Amniotic epithelial cell (primary cell): Measurements from ENCODE around the gene RHOT2.

ENCODE experiments used
- DNase-seq: peaks from one replicate; pipeline ENCODE4 v3.0.0-alpha.2; 2010; ENCODE audit warnings: low read depth

RHOT2 gene

DNA sequence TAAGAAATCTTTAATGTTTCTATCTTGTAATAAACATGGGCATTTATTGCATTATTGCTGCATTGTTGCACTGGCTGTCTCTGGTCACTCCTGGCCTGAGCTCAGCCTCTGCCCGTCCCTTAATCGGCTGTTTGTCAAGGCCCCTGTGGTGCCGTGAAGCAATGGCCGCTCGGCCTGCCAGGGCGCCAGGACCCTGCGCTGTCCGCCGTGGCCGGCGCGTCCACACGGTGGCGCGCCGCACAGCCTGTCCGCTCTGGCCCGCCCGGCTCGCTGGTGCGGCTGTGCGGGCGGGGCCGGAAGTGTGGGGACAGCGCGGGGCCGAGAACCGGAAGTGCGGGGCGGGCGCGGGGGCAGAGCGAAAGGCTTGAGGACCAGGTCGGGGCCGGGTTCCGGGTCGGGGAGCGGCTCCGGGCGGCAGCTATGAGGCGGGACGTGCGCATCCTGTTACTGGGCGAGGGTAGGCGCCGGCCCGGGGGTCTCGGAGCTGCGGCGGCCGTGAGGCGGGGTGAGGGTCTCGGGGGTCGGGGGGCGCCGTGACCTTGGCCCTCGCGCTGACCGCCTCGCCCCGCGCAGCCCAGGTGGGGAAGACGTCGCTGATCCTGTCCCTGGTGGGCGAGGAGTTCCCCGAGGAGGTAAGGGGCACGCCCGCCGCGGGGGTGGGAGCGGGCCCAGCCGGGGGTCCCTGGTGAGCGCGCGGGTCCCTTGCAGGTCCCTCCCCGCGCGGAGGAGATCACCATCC is at the start of gene RHOT2:
Gene RHOT2, plus strand, starts transcription at position 353 of the 739 bp plus-strand sequence. Its CDS starts 68 bp downstream, at position 421.
- DNase-seq: peak; percentile 81

DNA sequence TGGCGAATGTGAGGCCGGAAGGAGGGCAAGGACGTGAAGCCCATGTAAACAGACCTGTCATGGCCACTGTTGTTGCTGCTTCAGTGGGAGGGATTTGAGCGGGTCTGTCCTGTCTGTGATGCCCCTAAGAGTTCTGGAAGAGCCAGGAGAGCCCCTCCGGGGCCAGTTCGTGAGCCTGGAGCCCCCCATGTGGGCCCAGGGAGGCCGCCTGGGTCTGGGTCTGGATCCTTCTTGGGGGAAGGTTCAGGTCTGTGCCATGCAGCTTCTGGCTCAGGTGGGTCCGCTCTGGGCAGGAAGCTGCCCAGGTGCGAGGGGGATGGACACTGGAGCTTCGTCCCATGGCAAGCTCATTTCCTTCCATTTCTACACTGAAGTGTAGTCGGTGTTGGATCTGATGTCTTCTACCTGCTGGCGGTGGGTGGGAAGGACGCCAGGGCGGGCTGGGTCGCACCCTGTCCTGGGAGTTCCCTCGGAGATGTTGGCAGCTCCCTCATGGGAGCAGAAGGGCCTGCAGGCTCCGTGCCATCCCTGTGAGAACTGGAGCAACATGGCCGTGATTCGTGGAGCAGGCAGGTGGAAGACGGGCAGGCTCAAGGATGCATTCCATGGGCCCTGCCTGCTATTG is 48.3 kb upstream of the RHOT2 start:
- DNase-seq: no peak

DNA sequence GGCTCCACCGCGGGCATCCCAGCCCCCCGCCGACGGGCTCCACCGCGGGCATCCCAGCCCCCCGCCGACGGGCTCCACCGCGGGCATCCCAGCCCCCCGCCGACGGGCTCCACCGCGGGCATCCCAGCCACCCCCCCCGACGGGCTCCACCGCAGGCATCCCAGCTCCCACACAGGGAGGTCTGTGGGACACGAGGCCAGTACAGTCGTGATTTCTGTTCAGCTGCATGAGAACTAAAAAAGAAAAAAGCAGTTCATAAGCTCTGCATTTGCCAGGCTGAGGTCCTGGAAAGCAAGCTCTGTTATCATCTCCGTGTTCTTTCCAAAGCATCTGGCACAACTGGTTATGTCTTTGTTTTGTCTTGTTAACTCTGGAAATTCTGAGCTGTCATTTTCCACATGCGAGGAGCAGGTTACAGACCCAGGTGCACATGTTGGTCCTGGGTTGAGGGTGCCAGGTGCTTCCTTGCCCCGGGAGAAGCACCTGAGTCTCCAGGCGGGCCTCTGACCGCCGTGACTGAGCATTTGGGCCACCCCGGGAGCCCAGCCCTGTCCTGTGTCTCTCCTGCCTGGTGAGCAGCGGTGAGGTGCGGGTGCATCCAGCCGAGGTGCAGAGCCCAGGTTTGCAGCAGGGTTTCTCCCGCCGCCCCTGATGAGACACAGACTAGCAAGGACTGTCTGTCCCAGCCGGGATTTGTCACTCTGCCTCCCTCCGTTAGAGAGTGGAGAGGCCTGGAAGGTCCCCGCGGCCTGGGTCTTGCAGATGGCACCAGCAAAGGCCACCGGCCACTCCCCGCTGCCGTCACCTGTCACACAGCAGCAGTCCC is 47.0 kb upstream of the RHOT2 start:
- DNase-seq: no peak

DNA sequence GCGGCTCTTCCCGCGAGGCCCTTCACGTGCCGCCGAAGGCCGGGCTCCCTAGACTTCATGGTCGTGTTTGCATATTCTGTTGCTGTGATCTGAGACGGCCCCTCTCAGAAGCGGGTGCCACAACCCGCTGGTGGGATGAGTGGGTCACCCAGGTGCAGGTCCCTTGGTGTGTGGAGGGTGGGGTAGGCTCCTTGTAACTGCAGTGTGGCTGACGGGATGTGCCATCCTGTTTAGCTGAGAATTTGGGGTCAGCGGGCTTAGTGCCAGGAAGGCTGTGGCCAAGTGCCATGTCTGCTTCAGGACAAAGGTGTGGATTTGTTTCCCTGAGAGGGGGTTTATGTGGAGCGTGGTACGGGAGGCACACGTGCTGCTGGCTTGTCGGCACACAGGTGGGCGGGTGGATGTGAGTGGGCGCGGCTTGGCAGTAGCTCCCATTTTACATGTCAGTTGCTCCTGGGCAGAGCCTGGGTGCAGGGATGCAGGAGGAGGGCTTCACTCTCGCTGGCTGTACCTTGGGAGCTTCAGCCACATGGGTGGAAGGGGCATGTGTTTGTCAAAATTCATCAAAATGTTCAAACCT is 46.3 kb upstream of the RHOT2 start:
- no peak for DNase-seq

DNA sequence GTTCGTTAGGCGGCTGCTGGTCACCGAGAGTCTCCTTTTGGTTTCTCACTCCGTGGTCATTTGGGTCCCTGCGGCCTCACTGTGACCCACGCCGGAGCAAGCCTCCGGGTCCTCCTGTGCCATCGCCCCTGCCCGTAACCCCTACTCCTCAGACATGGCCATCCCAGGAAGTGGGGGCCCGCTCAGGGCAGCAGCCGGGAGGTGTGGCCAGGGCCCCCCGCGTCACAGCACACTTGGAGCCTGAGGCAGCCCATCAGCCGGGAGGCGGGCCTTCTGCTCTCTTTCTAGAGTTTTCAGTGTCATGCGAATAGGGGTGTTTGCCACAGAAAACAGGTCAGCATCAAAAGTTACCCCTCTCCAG is 45.0 kb upstream of the RHOT2 start:
- no peak for DNase-seq

DNA sequence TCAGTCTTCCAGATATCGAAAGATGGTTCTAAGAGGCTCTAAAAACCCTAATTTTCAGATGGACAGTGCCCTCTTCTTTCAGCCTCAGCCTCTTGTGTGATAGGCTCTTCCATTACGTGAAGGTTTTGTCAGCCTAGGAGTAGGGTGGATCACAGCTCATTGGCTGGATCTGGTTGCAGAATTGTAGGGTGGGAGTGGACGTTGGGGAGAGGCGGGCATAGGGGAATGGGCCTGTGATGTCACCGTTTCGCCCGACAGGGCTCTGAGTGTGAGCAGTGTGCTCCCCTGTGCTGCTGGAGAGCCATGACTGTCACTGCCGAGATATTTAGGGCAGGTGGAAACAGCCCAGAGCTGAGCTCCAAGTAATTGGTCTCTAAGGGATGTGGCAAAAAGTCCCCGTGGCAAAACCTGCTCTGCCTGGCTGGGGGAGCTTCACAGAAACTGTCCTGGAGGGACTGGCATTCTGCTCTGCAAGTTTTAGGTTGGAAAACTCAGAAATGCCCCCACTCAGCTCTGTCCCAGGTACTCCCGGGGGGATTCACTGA is 43.3 kb upstream of the RHOT2 start:
- no peak for DNase-seq

DNA sequence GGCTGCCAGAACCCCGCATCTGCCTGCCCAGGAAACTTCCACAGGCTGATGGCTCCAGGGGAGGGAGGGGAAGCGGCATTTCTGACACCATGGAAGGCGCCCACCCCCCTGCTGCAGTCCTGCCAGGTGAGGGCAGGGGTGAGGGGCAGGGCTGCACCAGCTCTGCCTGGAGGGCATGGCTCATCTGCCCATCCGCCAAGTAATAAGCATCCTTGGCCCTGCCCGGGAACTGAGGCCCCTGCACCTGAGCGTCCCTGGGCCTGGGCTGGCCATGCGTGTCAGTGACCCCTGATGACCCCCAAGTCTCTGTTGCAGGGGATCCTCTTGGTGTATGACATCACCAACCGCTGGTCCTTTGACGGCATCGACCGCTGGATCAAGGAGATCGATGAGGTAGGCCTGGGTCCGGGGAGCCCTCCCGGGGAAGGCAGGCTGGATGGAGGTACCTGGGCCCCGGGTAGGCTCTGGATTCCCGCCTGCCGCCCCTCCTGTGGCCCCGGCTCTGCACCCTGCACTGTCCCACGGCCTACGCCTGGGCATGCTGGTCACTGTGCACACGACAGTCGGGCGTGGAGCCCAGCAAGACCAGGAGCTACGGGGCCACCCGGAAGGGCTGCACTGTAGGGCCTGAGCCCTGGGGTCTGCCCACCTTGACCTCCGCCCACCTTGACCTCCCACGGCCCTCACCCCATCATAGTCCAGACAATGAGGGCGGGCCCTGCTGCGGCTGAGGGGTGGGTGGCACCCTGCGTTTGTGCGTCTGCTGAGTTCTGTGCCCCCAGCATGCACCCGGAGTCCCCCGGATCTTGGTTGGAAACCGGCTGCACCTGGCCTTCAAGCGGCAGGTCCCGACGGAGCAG is 42.6 kb upstream of the RHOT2 start:
- no peak for DNase-seq

DNA sequence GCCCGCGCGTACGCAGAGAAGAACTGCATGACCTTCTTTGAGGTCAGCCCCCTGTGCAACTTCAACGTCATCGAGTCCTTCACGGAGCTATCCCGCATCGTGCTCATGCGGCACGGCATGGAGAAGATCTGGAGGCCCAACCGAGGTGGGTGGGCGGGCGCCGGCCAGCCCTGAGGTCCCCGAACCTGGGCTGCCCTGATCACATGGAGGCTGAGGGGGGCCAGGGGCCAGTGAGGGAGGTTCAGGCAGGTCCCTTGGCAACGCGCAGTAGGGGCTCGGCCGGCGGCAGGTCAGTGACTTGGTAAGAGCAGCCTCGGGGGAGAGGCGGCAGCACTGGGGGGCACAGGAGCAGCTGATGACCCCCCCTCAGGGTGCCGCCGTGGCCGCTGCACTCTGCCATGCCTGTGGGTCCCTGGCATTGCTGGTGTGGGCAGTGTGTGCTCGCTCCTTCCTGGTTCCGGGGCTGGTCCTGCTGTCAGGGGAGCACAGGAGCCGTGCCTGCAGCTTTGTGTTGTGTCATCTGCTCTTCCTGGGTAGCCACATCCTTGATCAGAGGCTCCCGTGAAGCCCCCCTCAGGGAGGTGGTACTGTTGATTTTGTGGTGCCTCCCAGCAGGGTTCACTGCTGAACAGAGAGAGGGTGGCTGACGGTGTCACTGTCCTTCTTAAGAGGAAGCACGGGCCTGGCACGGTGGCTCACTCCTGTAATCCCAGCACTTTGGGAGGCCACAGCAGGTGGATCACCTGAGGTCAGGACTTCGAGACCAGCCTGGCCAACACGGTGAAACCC is 41.8 kb upstream of the RHOT2 start:
- DNase-seq: no peak

DNA sequence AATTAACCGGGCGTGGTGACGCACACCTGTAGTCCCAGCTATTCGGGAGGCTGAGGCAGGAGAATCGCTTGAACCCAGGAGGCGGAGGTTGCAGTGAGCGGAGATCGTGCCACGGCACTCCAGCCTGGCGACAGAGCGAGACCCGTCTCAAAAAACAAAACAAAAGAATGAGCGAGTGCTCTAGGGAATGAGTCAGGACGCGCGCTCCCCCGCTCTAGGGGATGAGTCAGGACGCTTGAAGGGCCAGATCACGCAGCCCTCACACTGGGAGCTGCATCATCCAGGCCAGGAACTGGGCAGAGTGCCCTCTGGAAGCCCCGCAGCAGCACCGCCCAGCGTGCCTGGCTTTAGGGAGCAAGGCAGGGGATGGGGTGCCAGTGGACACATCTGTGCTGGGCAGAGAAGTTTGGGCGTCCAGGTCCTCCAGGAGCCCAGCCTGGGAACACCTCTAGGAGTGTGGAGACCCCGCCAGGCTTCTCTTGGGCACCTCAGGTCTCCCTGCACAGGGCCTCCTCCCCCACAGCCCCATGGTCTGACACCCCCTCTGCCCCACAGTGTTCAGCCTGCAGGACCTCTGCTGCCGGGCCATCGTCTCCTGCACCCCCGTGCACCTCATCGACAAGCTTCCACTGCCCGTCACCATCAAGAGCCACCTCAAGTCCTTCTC is 41.0 kb upstream of the RHOT2 start:
- DNase-seq: peak; percentile 95

DNA sequence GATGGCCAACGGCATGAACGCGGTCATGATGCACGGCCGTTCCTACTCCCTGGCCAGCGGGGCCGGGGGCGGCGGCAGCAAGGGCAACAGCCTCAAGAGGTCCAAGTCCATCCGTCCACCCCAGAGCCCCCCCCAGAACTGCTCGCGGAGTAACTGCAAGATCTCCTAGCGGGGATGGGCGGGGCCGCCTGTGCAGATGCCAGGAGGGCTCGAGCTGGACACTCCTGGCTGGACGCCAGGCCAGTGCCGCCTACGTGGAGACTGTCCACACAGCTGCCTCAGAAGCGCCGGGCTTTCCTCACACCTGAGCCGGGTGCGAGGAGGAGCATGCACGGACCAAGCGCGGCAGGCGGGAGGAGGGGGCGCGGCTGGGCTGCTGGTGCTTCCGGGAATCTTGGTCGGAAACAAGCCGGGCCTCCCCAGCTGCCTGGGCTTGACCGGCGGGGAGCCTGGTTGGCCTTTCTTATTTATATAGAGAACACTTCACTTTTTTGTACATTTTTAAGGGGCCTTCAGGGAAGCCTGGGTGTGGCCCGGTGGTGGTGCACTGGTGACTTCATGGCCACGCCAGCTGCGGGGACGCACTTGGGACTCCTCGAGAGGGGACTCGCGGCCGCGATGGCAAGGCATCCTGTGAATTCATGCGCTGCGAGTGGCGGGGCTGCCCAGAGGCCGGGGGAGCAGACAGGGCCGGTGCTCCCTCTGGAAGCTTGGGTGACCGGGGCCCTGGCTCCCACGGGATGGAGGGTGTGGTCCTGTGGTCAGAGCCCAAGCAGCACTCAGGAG is 40.3 kb upstream of the RHOT2 start:
- DNase-seq: peak; percentile 25

DNA sequence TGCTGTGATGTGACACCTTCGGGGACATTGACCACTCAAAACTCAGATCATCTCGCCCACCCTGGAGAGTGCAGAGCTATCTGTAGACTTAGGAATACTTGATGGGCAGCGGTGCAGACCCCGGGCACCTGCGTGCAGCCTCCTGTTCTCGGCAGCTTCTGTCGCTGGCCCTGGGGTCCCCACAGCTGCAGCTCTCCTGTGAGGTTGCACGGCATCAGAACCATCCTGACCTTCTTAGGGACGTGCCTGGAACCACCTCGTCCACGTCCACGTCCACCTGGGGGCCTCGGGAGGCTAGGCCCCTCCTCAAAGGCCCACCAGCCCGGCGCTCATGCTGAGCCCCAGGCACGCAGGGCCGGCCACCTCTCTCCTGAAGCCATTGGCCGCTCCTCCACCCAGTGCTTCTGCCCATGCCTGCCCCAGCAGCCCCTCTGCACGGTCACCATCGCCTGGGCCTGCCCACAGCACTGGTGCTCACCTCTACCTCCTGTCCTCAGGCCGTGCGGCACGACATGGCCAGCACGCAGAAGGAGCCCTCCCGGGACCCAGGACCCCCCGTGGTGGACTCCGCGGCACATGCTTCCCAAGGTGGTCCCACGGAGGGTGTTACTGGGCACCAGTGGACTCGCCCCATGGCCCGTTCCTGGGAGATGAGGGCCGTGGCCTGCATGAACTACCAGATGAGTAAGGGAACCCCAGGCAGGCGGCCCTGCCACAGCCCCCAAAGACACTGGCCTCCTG is 39.4 kb upstream of the RHOT2 start:
- DNase-seq: no peak

DNA sequence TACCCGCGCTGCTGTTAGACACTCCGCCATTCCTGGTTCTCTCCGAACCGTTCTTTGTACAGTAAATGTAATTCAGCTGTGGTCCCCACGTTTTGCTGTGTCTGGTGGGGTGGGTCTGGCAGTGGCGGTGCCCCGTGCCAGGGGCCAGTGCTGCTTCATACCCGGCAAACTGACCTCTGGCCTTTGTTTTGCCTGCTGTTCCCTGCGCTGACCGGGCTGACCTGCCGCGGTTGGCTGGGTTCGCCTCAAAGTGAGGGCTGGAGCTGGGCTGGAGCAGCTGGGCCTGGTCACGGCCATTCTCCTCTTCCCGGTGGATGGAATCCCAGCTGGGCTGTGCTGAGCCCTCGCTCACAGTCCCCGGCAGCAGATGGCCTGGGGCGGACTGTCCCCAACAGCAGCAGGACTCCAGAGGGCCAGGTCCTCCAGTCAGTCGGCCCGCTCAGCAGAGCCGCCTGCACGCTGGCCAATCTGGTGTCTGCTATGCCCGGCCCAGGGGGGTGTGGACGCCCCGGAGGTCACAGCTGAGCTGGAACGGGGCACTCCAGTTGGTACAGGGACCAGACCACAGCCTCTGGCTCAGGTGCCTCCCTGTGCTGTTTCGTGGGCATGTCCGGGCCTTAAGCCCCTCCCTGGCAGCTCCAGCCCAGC is 38.6 kb upstream of the RHOT2 start:
- no peak for DNase-seq

DNA sequence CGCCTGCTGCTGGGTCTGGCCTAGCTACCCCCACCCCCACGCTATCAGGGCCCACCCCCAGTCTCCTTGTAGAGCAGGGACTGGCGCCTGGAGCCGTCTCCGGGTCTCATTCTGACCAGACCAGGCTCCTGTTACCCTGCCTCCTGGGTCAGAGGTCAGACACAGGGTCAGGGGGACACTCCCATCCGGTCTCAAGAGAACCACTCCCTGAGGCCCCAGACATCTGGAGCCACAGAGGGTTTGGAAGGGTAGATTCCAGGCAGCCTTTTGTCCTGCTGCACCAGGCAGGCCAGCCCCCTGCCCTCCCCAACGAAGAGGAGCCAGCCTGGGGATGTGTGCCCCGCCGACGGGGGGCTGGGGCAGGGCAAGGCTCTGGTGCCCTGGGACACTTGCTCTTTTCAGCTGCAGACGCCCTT is 38.1 kb upstream of the RHOT2 start:
- DNase-seq: no peak

DNA sequence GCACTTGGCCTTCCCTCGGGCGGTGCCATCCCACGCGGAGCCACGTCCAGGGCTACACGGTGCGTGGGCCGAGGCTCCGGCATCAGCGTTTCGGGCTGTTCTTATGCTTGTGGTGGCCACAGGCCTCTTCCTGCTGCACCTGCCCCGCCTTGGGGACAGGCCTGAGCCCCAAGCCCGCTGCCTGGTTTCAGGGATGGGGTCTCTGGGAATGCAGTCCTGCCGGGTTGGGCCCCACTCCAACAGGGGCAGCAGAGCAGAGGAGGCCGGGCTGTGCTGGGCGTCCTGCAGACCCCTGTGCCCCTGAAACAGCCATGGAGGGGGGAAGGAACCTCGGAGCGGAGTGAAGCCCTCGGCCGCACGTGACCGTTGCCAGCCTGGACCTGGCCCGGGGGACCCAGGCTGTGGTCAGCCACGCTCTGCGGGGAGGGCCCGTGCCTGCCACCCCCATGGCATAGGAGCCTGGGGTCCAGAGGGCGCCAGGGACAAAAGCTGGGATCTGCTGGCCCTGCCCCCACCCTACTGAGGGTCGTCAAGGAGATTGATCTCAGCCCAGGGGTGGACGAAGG is 37.6 kb upstream of the RHOT2 start:
- no peak for DNase-seq

DNA sequence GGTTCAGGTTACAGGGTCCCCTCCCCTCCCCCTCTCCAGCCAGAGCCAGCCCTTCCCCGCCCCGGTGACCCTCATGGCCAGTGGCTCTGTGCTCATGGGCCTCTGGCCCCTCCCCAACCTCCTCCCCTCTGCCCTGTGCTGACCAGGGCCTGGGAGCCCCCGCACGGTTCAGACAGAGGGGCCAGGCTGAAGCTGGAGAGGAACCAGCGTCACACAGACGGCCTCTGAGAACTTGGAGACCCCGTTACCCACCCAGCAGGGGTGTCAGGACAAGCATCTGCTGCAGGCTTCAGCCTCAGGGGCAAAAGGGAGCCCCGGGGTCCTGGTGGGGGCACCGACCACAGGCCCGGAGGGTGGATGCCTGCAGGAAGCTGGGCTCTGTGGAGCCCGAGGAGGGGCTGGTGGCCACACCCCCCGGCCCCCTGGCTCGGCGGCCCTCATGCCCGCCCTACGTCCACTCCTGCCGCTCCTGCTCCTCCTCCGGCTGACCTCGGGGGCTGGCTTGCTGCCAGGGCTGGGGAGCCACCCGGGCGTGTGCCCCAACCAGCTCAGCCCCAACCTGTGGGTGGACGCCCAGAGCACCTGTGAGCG is 37.0 kb upstream of the RHOT2 start, which contains the start of gene WFIKKN1:
Gene WFIKKN1, plus strand, starts transcription at position 171 of the 591 bp plus-strand sequence. Its CDS starts 269 bp downstream, at position 440.
- DNase-seq: no peak

DNA sequence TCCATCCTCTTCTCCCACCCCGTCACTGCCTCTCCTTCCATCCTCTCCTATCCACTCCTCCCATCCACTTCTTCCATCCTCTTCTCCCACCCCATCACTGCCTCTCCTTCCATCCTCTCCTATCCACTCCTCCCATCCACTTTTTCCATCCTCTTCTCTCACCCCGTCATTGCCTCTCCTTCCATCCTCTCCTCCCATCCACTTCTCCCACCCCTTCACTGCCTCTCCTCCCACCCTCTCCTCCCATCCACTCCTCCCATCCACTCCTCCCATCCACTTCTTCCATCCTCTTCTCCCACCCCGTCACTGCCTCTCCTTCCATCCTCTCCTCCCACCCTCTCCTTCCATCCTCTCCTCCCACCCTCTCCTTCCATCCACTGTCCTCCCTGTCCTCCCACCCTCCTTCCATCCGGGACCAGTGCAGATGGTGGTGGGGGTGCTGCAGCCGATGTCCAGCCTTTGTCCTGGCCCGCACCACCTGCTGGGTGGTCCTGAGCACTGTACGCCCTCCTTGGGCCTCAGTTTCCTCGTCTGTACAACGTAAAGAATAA is 36.0 kb upstream of the RHOT2 start:
- no peak for DNase-seq
